Smooth muscle cell (in vitro differentiated cells): ENCODE data around the gene TMEM131. TPM values are rescaled to one million over a fixed set of nuclear protein-coding genes. Genes with fewer than 3 reads are reported as not detected.

Experiments used
- DNase-seq: peaks from one replicate; lab custom pipeline; 2025; ENCODE audit not compliant: unreplicated experiment; lab: John Stamatoyannopoulos, UW
- H2AFZ ChIP-seq: fragments of 200-600 bp; sonication (generic); 2 replicates; pipeline ENCODE4 v1.6.0; 2016; ENCODE audit warnings: antibody characterized with exemption, low read depth, mild to moderate bottlenecking
- H3F3A ChIP-seq: fragments of 200-600 bp; sonication (generic); 2 replicates; pipeline ENCODE4 v1.6.0; 2017; ENCODE audit warnings: antibody characterized with exemption, low read depth
- H3K27ac ChIP-seq: fragments of 200-600 bp; sonication (generic); 2 replicates; pipeline ENCODE4 v1.5.1; 2016; ENCODE audit warnings: low read depth, mild to moderate bottlenecking
- H3K27me3 ChIP-seq: fragments of 200-600 bp; sonication (generic); 2 replicates; pipeline ENCODE4 v1.6.1; 2016; ENCODE audit warnings: low read depth, mild to moderate bottlenecking
- H3K36me3 ChIP-seq: fragments of 200-600 bp; sonication (generic); 2 replicates; pipeline ENCODE4 v1.5.1; 2016; ENCODE audit warnings: low read depth
- H3K4me1 ChIP-seq: fragments of 200-600 bp; sonication (generic); 2 replicates; pipeline ENCODE4 v1.5.1; 2016; ENCODE audit warnings: low read depth
- H3K4me2 ChIP-seq: fragments of 200-600 bp; sonication (generic); 2 replicates; pipeline ENCODE4 v1.6.0; 2016; ENCODE audit warnings: mild to moderate bottlenecking
- H3K4me3 ChIP-seq: fragments of 200-600 bp; sonication (generic); 2 replicates; pipeline ENCODE4 v1.5.1; 2016; ENCODE audit warnings: mild to moderate bottlenecking
- H3K79me2 ChIP-seq: fragments of 200-600 bp; sonication (generic); 2 replicates; pipeline ENCODE4 v1.6.0; 2016; ENCODE audit warnings: low read depth, mild to moderate bottlenecking
- H3K9ac ChIP-seq: fragments of 200-600 bp; sonication (generic); 2 replicates; pipeline ENCODE4 v1.6.0; 2016; ENCODE audit warnings: low read depth
- H3K9me3 ChIP-seq: fragments of 200-600 bp; sonication (generic); replicated peaks from 2 replicates; pipeline ENCODE4 v1.5.1; 2016; ENCODE audit warnings: low read depth
- H4K20me1 ChIP-seq: fragments of 200-600 bp; sonication (generic); 2 replicates; pipeline ENCODE4 v1.6.0; 2016; ENCODE audit warnings: low read depth
- WGBS: methylation state at CpG from one replicate; pipeline ENCODE4 v1.1.7; 2016; ENCODE audit warnings: low lambda C conversion rate; 5-methylcytosine and 5-hydroxymethylcytosine counted together
- polyA plus RNA-seq: library from polyadenylated mRNA; unstranded; fragments of >200 nt; fragmentation: Nextera tagmentation; extraction: Ambion mirVana; gene quantifications from 2 replicates; pipeline ENCODE4 v1.2.1, GENCODE V29; 2016
- total RNA-seq: library from RNA; depleted of rRNA; stranded (reverse); fragments of >200 nt; gene quantifications from 2 replicates; pipeline ENCODE4 v1.2.3, GENCODE V29; 2014
- TF ChIP-seq, protein P1 (sequence below): fragments of 200-600 bp; sonication (generic); IDR thresholded peaks from 2 replicates; pipeline ENCODE4 v1.5.1; 2017; ENCODE audit warnings: borderline replicate concordance, mild to moderate bottlenecking, antibody characterized with exemption; ENCODE audit not compliant: insufficient read depth, poor library complexity, severe bottlenecking

Gene TMEM131
- total and polyA plus RNA-seq, 2 experiments from 2014 or later: 16.7 to 32.3 TPM

- 93% methylated on average over 5 of the region's 5 CpGs for whole genome bisulfite sequencing
These were observed 25.3 kb downstream of the TMEM131 start for GRCh38 chr2:97970293-97971060.

GRCh38 chr2:97969081-97970067 lies 26.4 kb downstream of the TMEM131 start:
- no peak for DNase-seq
- H3F3A ChIP-seq: no peaks in the 10 kb centered on the region
- H3K4me1 ChIP-seq: no peaks in the 10 kb centered on the region
- H3K4me3 ChIP-seq: no peak overlapping the region
- 89% methylated on average over 4 of the region's 4 CpGs for WGBS
- H2AFZ ChIP-seq: no peak overlapping the region
- no peaks in the 10 kb centered on the region for H3K36me3 ChIP-seq
- TF ChIP-seq, protein P1, sequence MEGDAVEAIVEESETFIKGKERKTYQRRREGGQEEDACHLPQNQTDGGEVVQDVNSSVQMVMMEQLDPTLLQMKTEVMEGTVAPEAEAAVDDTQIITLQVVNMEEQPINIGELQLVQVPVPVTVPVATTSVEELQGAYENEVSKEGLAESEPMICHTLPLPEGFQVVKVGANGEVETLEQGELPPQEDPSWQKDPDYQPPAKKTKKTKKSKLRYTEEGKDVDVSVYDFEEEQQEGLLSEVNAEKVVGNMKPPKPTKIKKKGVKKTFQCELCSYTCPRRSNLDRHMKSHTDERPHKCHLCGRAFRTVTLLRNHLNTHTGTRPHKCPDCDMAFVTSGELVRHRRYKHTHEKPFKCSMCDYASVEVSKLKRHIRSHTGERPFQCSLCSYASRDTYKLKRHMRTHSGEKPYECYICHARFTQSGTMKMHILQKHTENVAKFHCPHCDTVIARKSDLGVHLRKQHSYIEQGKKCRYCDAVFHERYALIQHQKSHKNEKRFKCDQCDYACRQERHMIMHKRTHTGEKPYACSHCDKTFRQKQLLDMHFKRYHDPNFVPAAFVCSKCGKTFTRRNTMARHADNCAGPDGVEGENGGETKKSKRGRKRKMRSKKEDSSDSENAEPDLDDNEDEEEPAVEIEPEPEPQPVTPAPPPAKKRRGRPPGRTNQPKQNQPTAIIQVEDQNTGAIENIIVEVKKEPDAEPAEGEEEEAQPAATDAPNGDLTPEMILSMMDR: no peak
- no peak overlapping the region for H3K27ac ChIP-seq
- H4K20me1 ChIP-seq: peaks cover 83% of the 10 kb centered on the region
- peaks cover 8% of the 10 kb centered on the region for H3K9me3 ChIP-seq
- no peak overlapping the region for H3K9ac ChIP-seq
- peaks cover 96% of the 10 kb centered on the region for H3K79me2 ChIP-seq
- H3K27me3 ChIP-seq: no peaks in the 10 kb centered on the region
- no peak overlapping the region for H3K4me2 ChIP-seq

More at GRCh38 chr2:97970293-97971060, 25.3 kb downstream of the TMEM131 start:
- no peaks in the 10 kb centered on the region for H3K27me3 ChIP-seq
- H3K4me3 ChIP-seq: no peak overlapping the region
- peaks cover 1% of the 10 kb centered on the region for H3K36me3 ChIP-seq
- peaks cover 96% of the 10 kb centered on the region for H3K79me2 ChIP-seq
- no peak overlapping the region for H3K27ac ChIP-seq
- peaks cover 72% of the 10 kb centered on the region for H4K20me1 ChIP-seq
- H3F3A ChIP-seq: no peaks in the 10 kb centered on the region
- no peak overlapping the region for H2AFZ ChIP-seq
- no peak for DNase-seq
- H3K4me2 ChIP-seq: no peak overlapping the region
- no peak overlapping the region for H3K9ac ChIP-seq
- TF ChIP-seq, protein P1: no peak
- H3K4me1 ChIP-seq: no peaks in the 10 kb centered on the region
- H3K9me3 ChIP-seq: peaks cover 15% of the 10 kb centered on the region

- Histone ChIP-seq H3K4me2 (no peak overlapping the region), H3K9me3 (no peaks in the 10 kb centered on the region), H3K4me1 (no peaks in the 10 kb centered on the region), H3K9ac (no peak overlapping the region), H3F3A (no peaks in the 10 kb centered on the region), H3K79me2 (peaks cover 96% of the 10 kb centered on the region), H3K4me3 (no peak overlapping the region), H3K36me3 (no peaks in the 10 kb centered on the region), H2AFZ (no peak overlapping the region), H4K20me1 (peaks cover 88% of the 10 kb centered on the region), H3K27ac (no peak overlapping the region), H3K27me3 (no peaks in the 10 kb centered on the region)
- TF ChIP-seq, protein P1: no peak
- WGBS: 98% methylated on average over 7 of the region's 7 CpGs
- DNase-seq: no peak
These were observed 27.7 kb downstream of the TMEM131 start for GRCh38 chr2:97967931-97968627.
